ENCODE data around the gene CFAP46. TPM values are rescaled to one million over a fixed set of nuclear protein-coding genes. Genes with fewer than 3 reads are reported as not detected.

Gene CFAP46
- total RNA-seq, 1 experiment from 2014 or later, result not detected

DNA sequence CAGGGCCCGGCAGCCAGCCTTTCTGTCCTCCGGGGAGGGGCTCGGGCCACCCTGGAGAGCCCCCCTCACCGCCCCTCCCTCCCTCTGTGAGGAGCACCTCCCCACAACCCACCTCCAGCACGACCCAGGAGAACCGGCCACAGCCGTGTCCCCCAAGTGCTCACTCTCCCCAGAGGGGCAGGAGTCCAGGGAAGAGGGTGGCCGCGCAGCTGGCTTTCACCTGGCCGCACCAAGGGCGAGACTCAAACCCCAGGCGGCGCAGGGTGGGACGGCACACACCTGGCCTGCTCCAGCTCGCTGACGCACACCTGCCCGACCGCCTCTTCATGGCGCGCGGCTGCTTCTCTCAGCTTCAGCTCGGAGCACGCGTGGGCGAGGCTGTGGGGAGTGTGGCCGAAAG, 73.4 kb downstream of the CFAP46 start:
- no peaks in the 10 kb centered on the region for H3K9me3 Mint-ChIP-seq (ENCODE audit: low read depth, unreplicated experiment)
- DNase-seq, result no peak
- no TSS peak for BruUV-seq (replicated peaks)
- intact Hi-C loops (cut with micrococcal nuclease; ENCODE audit: unreplicated experiment), result no loop called here
- H3K27me3 Mint-ChIP-seq (ENCODE audit: unreplicated experiment), result peaks cover 79% of the 10 kb centered on the region
- TF ChIP-seq, protein P1, sequence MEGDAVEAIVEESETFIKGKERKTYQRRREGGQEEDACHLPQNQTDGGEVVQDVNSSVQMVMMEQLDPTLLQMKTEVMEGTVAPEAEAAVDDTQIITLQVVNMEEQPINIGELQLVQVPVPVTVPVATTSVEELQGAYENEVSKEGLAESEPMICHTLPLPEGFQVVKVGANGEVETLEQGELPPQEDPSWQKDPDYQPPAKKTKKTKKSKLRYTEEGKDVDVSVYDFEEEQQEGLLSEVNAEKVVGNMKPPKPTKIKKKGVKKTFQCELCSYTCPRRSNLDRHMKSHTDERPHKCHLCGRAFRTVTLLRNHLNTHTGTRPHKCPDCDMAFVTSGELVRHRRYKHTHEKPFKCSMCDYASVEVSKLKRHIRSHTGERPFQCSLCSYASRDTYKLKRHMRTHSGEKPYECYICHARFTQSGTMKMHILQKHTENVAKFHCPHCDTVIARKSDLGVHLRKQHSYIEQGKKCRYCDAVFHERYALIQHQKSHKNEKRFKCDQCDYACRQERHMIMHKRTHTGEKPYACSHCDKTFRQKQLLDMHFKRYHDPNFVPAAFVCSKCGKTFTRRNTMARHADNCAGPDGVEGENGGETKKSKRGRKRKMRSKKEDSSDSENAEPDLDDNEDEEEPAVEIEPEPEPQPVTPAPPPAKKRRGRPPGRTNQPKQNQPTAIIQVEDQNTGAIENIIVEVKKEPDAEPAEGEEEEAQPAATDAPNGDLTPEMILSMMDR (IDR thresholded peaks at IDR 0.05; ENCODE audit: unreplicated experiment), result no peak
- no peaks in the 10 kb centered on the region for H3K4me1 Mint-ChIP-seq (ENCODE audit: low read depth, unreplicated experiment)
- no peak overlapping the region for H3K27ac Mint-ChIP-seq (ENCODE audit: unreplicated experiment)
- no peak overlapping the region for H3K4me3 Mint-ChIP-seq (ENCODE audit: low read depth, unreplicated experiment)
- CTCF ChIA-PET, result no interaction called here
- no peaks in the 10 kb centered on the region for H3K36me3 Mint-ChIP-seq (ENCODE audit: insufficient read depth, unreplicated experiment)

DNA sequence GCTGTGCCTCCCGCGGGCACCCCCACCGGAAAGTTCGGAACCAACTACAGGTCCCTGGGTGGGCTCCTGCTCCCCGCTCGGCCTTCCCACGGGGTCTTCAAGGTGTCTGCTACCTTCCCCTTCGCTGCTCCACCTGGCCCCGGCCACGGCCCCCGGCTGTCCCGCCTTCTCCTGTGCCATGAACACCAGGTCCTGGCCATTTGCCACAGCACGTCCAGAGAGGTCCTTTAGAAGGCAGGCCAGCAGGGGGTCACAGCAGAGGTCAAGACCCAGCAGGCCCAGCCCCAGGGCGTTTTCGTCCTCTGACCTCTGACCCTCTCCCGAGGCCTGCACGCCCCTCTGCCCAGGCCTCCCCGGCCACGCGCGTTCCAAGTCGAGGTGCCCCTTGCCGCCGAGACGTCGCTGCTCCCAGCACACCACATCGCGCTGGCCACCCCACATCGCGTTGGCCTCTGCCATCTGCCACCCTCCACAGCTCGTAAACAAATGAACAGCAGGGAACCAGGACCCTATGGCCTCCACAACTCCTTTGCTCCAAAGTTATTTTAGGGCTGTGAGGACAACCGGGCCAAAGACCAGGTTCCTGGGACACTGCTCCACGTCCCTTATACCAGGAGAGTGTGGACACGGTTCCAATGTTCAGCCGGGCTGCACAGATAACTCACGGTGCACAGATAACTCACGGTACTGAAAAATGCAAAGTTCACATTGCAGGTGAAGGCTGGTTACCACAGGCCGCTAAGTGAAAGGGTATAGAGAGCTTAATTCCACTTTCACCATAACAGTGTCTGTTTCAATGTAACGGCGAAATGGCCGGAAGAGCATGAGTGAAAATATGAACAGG, 74.3 kb downstream of the CFAP46 start:
- no peak overlapping the region for H3K27ac Mint-ChIP-seq (ENCODE audit: unreplicated experiment)
- no peaks in the 10 kb centered on the region for H3K4me1 Mint-ChIP-seq (ENCODE audit: low read depth, unreplicated experiment)
- H3K9me3 Mint-ChIP-seq (ENCODE audit: low read depth, unreplicated experiment), result no peaks in the 10 kb centered on the region
- DNase-seq, result no peak
- CTCF ChIA-PET, result no interaction called here
- H3K4me3 Mint-ChIP-seq (ENCODE audit: low read depth, unreplicated experiment), result no peak overlapping the region
- peaks cover 79% of the 10 kb centered on the region for H3K27me3 Mint-ChIP-seq (ENCODE audit: unreplicated experiment)
- TF ChIP-seq, protein P1 (IDR thresholded peaks at IDR 0.05; ENCODE audit: unreplicated experiment), result no peak
- intact Hi-C loops (cut with micrococcal nuclease; ENCODE audit: unreplicated experiment), result no loop called here
- H3K36me3 Mint-ChIP-seq (ENCODE audit: insufficient read depth, unreplicated experiment), result no peaks in the 10 kb centered on the region
- no TSS peak for BruUV-seq (replicated peaks)

DNA sequence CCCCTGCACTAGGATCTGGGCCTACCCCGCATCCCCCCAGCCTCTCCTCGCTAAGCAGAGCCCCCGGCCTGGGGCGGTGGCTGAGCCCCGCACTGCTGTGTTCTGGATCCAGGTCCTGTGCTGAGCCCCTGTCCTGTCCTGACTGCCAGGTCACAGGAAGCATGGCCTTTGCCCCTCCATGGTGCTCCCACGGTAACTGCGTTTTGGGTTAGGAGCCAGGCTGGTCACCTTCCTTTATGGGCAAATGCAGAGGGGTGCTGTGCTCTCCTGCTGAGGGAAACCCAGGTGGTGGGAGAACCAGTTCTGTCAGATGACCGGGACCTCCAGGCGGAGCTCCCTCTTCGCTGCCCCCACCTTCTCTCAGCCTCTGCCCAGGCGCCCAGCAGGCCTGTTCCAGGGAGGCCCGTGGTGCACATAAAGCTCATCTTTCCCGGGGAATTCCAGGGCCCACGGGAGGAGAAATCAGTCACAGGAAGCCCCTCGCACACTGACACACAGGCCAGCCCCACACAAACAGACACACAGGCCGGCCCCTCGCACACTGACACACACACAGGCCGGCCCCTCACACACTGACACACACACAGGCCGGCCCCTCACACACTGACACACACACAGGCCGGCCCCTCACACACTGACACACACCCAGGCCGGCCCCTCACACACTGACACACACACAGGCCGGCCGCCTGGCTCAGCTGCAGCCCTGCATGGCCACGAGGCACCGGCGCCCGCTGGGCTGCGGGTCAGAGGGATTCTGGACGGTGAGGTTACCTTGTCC, 75.6 kb downstream of the CFAP46 start:
- BruUV-seq (replicated peaks), result no TSS peak
- no peak for DNase-seq
- TF ChIP-seq, protein P1 (IDR thresholded peaks at IDR 0.05; ENCODE audit: unreplicated experiment), result no peak
- CTCF ChIA-PET, result no interaction called here
- no peak overlapping the region for H3K27ac Mint-ChIP-seq (ENCODE audit: unreplicated experiment)
- H3K4me1 Mint-ChIP-seq (ENCODE audit: low read depth, unreplicated experiment), result no peaks in the 10 kb centered on the region
- no peaks in the 10 kb centered on the region for H3K9me3 Mint-ChIP-seq (ENCODE audit: low read depth, unreplicated experiment)
- intact Hi-C loops (cut with micrococcal nuclease; ENCODE audit: unreplicated experiment), result no loop called here
- H3K27me3 Mint-ChIP-seq (ENCODE audit: unreplicated experiment), result peaks cover 82% of the 10 kb centered on the region
- no peaks in the 10 kb centered on the region for H3K36me3 Mint-ChIP-seq (ENCODE audit: insufficient read depth, unreplicated experiment)
- no peak overlapping the region for H3K4me3 Mint-ChIP-seq (ENCODE audit: low read depth, unreplicated experiment)

DNA sequence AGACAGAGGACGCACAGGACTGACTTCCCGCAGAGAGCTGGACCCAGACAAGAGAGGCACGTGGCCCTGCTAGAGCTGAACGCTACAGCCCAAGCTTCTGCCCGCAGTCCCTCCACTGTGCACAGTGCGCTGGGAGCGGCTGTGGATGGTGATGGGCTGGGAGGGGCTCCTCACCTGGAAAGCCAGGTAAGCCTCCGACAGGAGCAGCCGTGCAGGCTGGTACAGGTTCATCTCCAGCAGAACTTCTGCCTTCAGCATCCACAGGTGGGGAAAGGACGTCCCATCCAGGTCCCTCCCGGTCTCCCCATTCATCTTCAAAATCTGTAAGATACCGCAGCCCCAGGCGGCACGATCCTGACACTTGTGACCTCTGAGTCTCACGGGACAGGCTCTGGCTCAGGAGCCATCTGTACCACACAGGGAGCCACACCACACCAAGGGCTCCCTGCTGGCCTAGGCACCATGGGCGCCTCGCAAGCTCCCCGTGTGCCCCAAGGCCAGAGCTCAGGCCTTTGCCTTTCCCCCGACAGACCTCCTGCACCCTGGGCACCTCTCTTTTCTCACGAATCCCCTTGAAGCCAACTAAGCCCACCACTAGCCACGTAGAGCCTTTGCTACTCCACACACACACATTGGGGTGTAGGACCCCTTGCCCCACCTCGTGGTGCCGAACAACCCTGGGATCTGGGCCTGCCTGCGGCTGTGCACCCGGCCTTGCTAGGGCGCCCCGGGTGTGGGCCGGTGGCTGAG, 76.3 kb downstream of the CFAP46 start:
- H3K27me3 Mint-ChIP-seq (ENCODE audit: unreplicated experiment), result peaks cover 82% of the 10 kb centered on the region
- intact Hi-C loops (cut with micrococcal nuclease; ENCODE audit: unreplicated experiment), result no loop called here
- BruUV-seq (replicated peaks), result no TSS peak
- H3K27ac Mint-ChIP-seq (ENCODE audit: unreplicated experiment), result no peak overlapping the region
- no peaks in the 10 kb centered on the region for H3K4me1 Mint-ChIP-seq (ENCODE audit: low read depth, unreplicated experiment)
- H3K4me3 Mint-ChIP-seq (ENCODE audit: low read depth, unreplicated experiment), result no peak overlapping the region
- no peak for DNase-seq
- H3K9me3 Mint-ChIP-seq (ENCODE audit: low read depth, unreplicated experiment), result no peaks in the 10 kb centered on the region
- TF ChIP-seq, protein P1 (IDR thresholded peaks at IDR 0.05; ENCODE audit: unreplicated experiment), result no peak
- CTCF ChIA-PET, result no interaction called here
- no peaks in the 10 kb centered on the region for H3K36me3 Mint-ChIP-seq (ENCODE audit: insufficient read depth, unreplicated experiment)

Data from Calu3 (cell line).